A549 (cell line): ENCODE measurements around the gene UBAP2L. TPM values are rescaled to one million over a fixed set of nuclear protein-coding genes. Genes with fewer than 3 reads are reported as not detected.
"Not testable (repeated sequence)": the region's sequence is repeated elsewhere in the genome, so short reads cannot be mapped to it uniquely, and the experiment has no call there.

Experiments used
- ATAC-seq, 2 experiments: fragments of 200-7000 bp in 1 of 2; fragments of >200 bp in 1 of 2; cut with Nextera tagmentation in 1 of 2; cut with Tn5 transposase in 1 of 2; 3 replicates each; pipeline versions ENCODE4 v1.8.0 to v1.9.1; 2018 to 2020; ENCODE audit warnings: mild to moderate bottlenecking in 1 of 2, moderate library complexity in 1 of 2
- CTCF ChIA-PET: fragments of 300-600 bp; sonication (Branson Sonifier 250); formaldehyde crosslinking; extraction: SDS; loops from one replicate; lab custom pipeline; 2021; ENCODE audit warnings: antibody characterized with exemption, inconsistent platforms; lab: Yijun Ruan, JAX
- POLR2A ChIA-PET: fragments of 350-600 bp; formaldehyde crosslinking; extraction: SDS; loops from one replicate; lab custom pipeline; 2021; ENCODE audit warnings: antibody characterized with exemption, inconsistent platforms; lab: Yijun Ruan, JAX
- DNase-seq, 2 experiments: peaks; one replicate each; pipeline versions ENCODE4 v3.0.0 to v3.0.0-alpha.2; 2011 to 2016; ENCODE audit warnings: low read depth in 1 of 2, low spot score in 1 of 2
- FAIRE-seq: peaks from 2 replicates; lab custom pipeline; 2011; peaks lifted over from hg19 to GRCh38; lab: Jason Lieb, UNC
- H3K27ac ChIP-seq, 2 experiments: fragments of >200 bp; sonication (Bioruptor Twin); formaldehyde crosslinking; 3 replicates each; pipeline ENCODE4 v1.5.1; 2016 to 2017
- H3K4me1 ChIP-seq: fragments of >200 bp; sonication (Bioruptor Twin); formaldehyde crosslinking; 3 replicates; pipeline ENCODE4 v1.6.1; 2016
- H3K4me2 ChIP-seq: fragments of >200 bp; sonication (Bioruptor Twin); formaldehyde crosslinking; 3 replicates; pipeline ENCODE4 v1.6.1; 2016
- H3K4me3 ChIP-seq: fragments of >200 bp; sonication (Bioruptor Twin); formaldehyde crosslinking; 3 replicates; pipeline ENCODE4 v1.5.1; 2016
- H3K9me3 ChIP-seq: fragments of >200 bp; sonication (Bioruptor Twin); formaldehyde crosslinking; 3 replicates; pipeline ENCODE4 v1.6.1; 2016
- CHD4 ChIP-seq: fragments of 200-600 bp; sonication (generic); IDR thresholded peaks from 2 replicates; pipeline ENCODE4 v1.6.1; 2016; ENCODE audit warnings: antibody characterized with exemption, mild to moderate bottlenecking, borderline replicate concordance
- EHF ChIP-seq: fragments of 250-450 bp; sonication (Bioruptor Pico); IDR thresholded peaks from 2 replicates; pipeline ENCODE4 v1.5.0; 2020; ENCODE audit warnings: mild to moderate bottlenecking
- EP300 ChIP-seq, 2 experiments: fragments of >200 bp; sonication (Bioruptor Twin); formaldehyde crosslinking; IDR thresholded peaks; 2 replicates in 1 of 2; 3 replicates in 1 of 2; pipeline ENCODE4 v1.6.1; 2016 to 2017
- FOSL2 ChIP-seq, 2 experiments: fragments of 450-650 bp in 1 of 2; fragments of >200 bp in 1 of 2; sonication (Bioruptor Twin) in 1 of 2; formaldehyde crosslinking; IDR thresholded peaks; 2 replicates each; pipeline versions ENCODE4 v1.5.0 to v1.6.1; 2016 to 2020; ENCODE audit warnings: mild to moderate bottlenecking in 1 of 2, moderate library complexity in 1 of 2
- FOXS1 ChIP-seq: fragments of 250-450 bp; sonication (Bioruptor Pico); IDR thresholded peaks from 2 replicates; pipeline ENCODE4 v1.5.0; 2020; ENCODE audit warnings: mild to moderate bottlenecking, moderate library complexity
- GATA3 ChIP-seq: IDR thresholded peaks from 2 replicates; pipeline ENCODE4 v1.6.1; 2012; ENCODE audit warnings: borderline replicate concordance
- HDAC2 ChIP-seq: fragments of 200-600 bp; sonication (generic); IDR thresholded peaks from 2 replicates; pipeline ENCODE4 v1.6.1; 2016
- HOXB5 ChIP-seq: fragments of 250-450 bp; sonication (Bioruptor Pico); IDR thresholded peaks from 2 replicates; pipeline ENCODE4 v1.5.0; 2020; ENCODE audit warnings: mild to moderate bottlenecking, moderate library complexity
- JUN ChIP-seq, 2 experiments: fragments of >200 bp; sonication (Bioruptor Twin); formaldehyde crosslinking; IDR thresholded peaks; 2 replicates in 1 of 2; 3 replicates in 1 of 2; pipeline ENCODE4 v1.6.1; 2016 to 2017
- JUNB ChIP-seq: fragments of >200 bp; sonication (Bioruptor Twin); formaldehyde crosslinking; IDR thresholded peaks from 2 replicates; pipeline ENCODE4 v1.6.1; 2016
- KDM1A ChIP-seq: fragments of 200-600 bp; sonication (generic); IDR thresholded peaks from 2 replicates; pipeline ENCODE4 v1.6.1; 2016; ENCODE audit warnings: low read depth, mild to moderate bottlenecking
- KDM5A ChIP-seq: fragments of 200-600 bp; sonication (generic); IDR thresholded peaks from 2 replicates; pipeline ENCODE4 v1.6.1; 2016; ENCODE audit warnings: antibody characterized with exemption, mild to moderate bottlenecking
- NR3C1 ChIP-seq: fragments of >200 bp; sonication (Bioruptor Twin); formaldehyde crosslinking; IDR thresholded peaks from 3 replicates; pipeline ENCODE4 v1.6.1; 2017
- PHF8 ChIP-seq: fragments of 200-600 bp; sonication (generic); IDR thresholded peaks from 2 replicates; pipeline ENCODE4 v1.6.1; 2016; ENCODE audit warnings: low read depth, mild to moderate bottlenecking, antibody characterized with exemption, moderate library complexity, borderline replicate concordance
- RAD21 ChIP-seq, 2 experiments: fragments of >200 bp in 1 of 2; sonication (Bioruptor Twin) in 1 of 2; formaldehyde crosslinking in 1 of 2; IDR thresholded peaks in 1 of 2; conservative IDR thresholded peaks in 1 of 2; 2 replicates in 1 of 2; 3 replicates in 1 of 2; pipeline ENCODE4 v1.6.1; 2012 to 2018; ENCODE audit warnings: inconsistent platforms in 1 of 2
- RARB ChIP-seq: fragments of 250-450 bp; sonication (Bioruptor Pico); IDR thresholded peaks from 2 replicates; pipeline ENCODE4 v1.8.0; 2021; ENCODE audit warnings: mild to moderate bottlenecking, moderate library complexity
- RCOR1 ChIP-seq: fragments of 150-350 bp; IDR thresholded peaks from 2 replicates; pipeline ENCODE4 v1.6.1; 2014; ENCODE audit warnings: antibody characterized with exemption, low read length, low read depth
- SMC3 ChIP-seq: fragments of >200 bp; sonication (Bioruptor Twin); formaldehyde crosslinking; IDR thresholded peaks from 3 replicates; pipeline ENCODE4 v1.6.1; 2018; ENCODE audit warnings: inconsistent platforms
- TFCP2L1 ChIP-seq: fragments of 250-450 bp; sonication (Bioruptor Pico); IDR thresholded peaks from 2 replicates; pipeline ENCODE4 v1.5.0; 2021; ENCODE audit warnings: mild to moderate bottlenecking
- ZSCAN20 ChIP-seq: fragments of 250-450 bp; sonication (Bioruptor Pico); IDR thresholded peaks from 2 replicates; pipeline ENCODE4 v1.8.0; 2022; ENCODE audit warnings: mild to moderate bottlenecking, moderate library complexity
- WGBS: methylation state at CpG from one replicate; pipeline ENCODE4 v1.1.6; 2017; ENCODE audit errors: missing lambda C conversion rate; 5-methylcytosine and 5-hydroxymethylcytosine counted together
- polyA plus RNA-seq, 4 experiments: library from polyadenylated mRNA; depleted of rRNA in 3 of 4; stranded (reverse); fragments of >200 nt; fragmentation: RNase III in 1 of 4; extraction: RNeasy Plus Mini Kit Qiagen cat#74134 plus additional on column Dnase treatment in 1 of 4; gene quantifications; 2 replicates in 3 of 4; 3 replicates in 1 of 4; pipeline ENCODE4 v1.2.3, GENCODE V29; 2011 to 2017
- TF ChIP-seq, protein P1 (sequence below): fragments of 200-600 bp; sonication (generic); IDR thresholded peaks from 2 replicates; pipeline ENCODE4 v1.6.1; 2016; ENCODE audit warnings: antibody characterized with exemption, mild to moderate bottlenecking, moderate library complexity
- TF ChIP-seq, protein P2 (sequence below): fragments of 150-350 bp; IDR thresholded peaks from 2 replicates; pipeline ENCODE4 v1.6.1; 2014; ENCODE audit warnings: low read depth, mild to moderate bottlenecking, low read length
- TF ChIP-seq, protein P3 (sequence below): fragments of 250-450 bp; sonication (Bioruptor Pico); IDR thresholded peaks from 2 replicates; pipeline ENCODE4 v1.5.0; 2020; ENCODE audit warnings: low read depth, mild to moderate bottlenecking, moderate library complexity
- TF ChIP-seq, protein P4 (sequence below): fragments of >200 bp; sonication (Bioruptor Twin); formaldehyde crosslinking; IDR thresholded peaks from 3 replicates; pipeline ENCODE4 v1.5.1; 2016

The UBAP2L gene
- polyA plus RNA-seq, 2 of the 4 experiments (the other 2 are of a cell fraction) = 169 TPM

DNA sequence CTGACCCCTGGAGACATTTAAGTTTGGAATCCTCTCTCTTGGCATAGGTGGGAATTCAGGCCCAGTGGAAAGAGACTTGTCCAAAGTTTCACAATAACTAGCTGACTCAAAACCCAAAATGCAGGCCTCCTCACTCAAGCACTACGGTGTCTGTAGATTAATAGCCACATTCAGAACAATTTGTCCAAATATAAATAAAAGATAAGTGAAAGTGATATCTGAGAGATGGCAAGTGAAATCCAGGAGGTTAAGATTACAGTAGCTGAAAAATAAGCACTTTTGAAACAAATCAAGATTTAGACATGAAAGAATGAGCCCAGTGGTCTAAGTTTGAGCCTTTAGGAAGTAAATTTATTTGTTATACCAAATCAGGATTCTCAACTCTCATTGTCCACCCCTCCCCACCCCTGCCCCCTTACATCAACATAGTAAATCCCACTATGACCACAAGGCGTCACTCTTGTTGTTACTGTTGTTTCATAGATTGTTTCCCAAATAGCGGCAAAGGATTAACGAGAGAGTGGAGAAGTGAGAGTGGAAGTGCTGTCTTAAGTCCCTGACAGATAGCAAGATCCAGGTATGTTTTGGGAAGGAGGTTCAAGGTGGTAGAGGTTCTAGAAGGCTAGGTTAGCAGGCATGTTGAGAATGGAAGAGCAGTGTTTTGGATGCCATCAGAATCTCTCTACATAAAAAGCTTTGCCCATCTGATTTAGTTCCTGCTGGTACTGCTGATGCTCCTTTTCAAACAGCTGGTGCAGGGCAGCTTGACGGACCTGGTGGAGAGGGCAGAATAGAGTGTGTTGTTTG lies 21.8 kb upstream of the UBAP2L start:
- 6% methylated on average over 5 of the region's 5 CpGs for WGBS

DNA sequence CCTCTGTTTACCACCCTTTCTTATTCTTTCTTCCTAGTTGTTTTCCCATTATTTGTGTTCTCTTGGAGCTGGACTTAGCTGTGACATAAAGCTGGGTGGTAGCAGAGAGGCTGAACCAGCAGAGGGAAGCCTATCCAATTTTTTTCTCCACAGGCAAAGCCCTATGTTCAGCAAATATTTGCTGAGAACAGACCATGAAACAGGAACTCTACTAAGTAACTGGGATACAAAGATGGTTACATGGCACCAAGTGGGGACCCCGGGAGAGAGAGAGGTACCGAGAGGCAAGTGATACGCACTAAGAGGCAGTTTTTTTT lies 21.2 kb upstream of the UBAP2L start:
- DNase-seq = no peak
- 83% methylated on average over 3 of the region's 3 CpGs for WGBS
- Histone ChIP-seq H3K9me3 (no peaks in the 10 kb centered on the region), H3K27ac (no peak overlapping the region), H3K4me2 (peak overlapping the region; percentile 66)
- no peak for FAIRE-seq
- CTCF ChIA-PET = interaction anchor here (0.6 to 4.5 kb wide), 31 partner anchors 8 to 274 kb away, joined by 3 to 39 read pairs (median 5); partner anchors contain the start of gene HAX1
- ATAC-seq = peak; percentile 73 to 80
- TF ChIP-seq ZSCAN20 = no peak
- no peak for TF ChIP-seq EP300 (IDR thresholded peaks at IDR 0.05)
- TF ChIP-seq GATA3 = no peak
- TF ChIP-seq, protein P1, sequence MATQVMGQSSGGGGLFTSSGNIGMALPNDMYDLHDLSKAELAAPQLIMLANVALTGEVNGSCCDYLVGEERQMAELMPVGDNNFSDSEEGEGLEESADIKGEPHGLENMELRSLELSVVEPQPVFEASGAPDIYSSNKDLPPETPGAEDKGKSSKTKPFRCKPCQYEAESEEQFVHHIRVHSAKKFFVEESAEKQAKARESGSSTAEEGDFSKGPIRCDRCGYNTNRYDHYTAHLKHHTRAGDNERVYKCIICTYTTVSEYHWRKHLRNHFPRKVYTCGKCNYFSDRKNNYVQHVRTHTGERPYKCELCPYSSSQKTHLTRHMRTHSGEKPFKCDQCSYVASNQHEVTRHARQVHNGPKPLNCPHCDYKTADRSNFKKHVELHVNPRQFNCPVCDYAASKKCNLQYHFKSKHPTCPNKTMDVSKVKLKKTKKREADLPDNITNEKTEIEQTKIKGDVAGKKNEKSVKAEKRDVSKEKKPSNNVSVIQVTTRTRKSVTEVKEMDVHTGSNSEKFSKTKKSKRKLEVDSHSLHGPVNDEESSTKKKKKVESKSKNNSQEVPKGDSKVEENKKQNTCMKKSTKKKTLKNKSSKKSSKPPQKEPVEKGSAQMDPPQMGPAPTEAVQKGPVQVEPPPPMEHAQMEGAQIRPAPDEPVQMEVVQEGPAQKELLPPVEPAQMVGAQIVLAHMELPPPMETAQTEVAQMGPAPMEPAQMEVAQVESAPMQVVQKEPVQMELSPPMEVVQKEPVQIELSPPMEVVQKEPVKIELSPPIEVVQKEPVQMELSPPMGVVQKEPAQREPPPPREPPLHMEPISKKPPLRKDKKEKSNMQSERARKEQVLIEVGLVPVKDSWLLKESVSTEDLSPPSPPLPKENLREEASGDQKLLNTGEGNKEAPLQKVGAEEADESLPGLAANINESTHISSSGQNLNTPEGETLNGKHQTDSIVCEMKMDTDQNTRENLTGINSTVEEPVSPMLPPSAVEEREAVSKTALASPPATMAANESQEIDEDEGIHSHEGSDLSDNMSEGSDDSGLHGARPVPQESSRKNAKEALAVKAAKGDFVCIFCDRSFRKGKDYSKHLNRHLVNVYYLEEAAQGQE = no peak
- TF ChIP-seq HDAC2 = no peak
- TF ChIP-seq TFCP2L1 (CRISPR knock-in tag) = no peak
- no peak for TF ChIP-seq KDM1A
- TF ChIP-seq PHF8 = no peak
- TF ChIP-seq, protein P2, sequence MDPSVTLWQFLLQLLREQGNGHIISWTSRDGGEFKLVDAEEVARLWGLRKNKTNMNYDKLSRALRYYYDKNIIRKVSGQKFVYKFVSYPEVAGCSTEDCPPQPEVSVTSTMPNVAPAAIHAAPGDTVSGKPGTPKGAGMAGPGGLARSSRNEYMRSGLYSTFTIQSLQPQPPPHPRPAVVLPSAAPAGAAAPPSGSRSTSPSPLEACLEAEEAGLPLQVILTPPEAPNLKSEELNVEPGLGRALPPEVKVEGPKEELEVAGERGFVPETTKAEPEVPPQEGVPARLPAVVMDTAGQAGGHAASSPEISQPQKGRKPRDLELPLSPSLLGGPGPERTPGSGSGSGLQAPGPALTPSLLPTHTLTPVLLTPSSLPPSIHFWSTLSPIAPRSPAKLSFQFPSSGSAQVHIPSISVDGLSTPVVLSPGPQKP = no peak
- no peak for TF ChIP-seq CHD4
- TF ChIP-seq JUNB = no peak
- TF ChIP-seq FOSL2 (IDR thresholded peaks at IDR 0.05) = no peak
- TF ChIP-seq FOSL2 (CRISPR knock-in tag; IDR thresholded peaks at IDR 0.05) = no peak
- TF ChIP-seq NR3C1 = no peak
- TF ChIP-seq, protein P3, sequence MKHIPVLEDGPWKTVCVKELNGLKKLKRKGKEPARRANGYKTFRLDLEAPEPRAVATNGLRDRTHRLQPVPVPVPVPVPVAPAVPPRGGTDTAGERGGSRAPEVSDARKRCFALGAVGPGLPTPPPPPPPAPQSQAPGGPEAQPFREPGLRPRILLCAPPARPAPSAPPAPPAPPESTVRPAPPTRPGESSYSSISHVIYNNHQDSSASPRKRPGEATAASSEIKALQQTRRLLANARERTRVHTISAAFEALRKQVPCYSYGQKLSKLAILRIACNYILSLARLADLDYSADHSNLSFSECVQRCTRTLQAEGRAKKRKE = no peak
- no peak for TF ChIP-seq HOXB5 (CRISPR knock-in tag)
- TF ChIP-seq JUN (IDR thresholded peaks at IDR 0.05) = no peak
- no peak for TF ChIP-seq RARB
- TF ChIP-seq FOXS1 = no peak
- no peak for TF ChIP-seq KDM5A
- no peak for TF ChIP-seq EHF (CRISPR knock-in tag)
- TF ChIP-seq, all 56 proteins: peak for 0
- Histone ChIP-seq H3K4me3 (no peak overlapping the region), H3K4me1 (peaks cover 8% of the 10 kb centered on the region; the same call in 2 of the 3 replicates)
- POLR2A ChIA-PET = no interaction called here

More for the DNA sequence above, 21.8 kb upstream of the UBAP2L start:
- FAIRE-seq = no peak
- CTCF ChIA-PET = interaction anchor here (0.6 to 4.5 kb wide), 36 partner anchors 9 to 274 kb away, joined by 3 to 39 read pairs (median 4); partner anchors contain the start of gene HAX1
- Histone ChIP-seq H3K4me2 (peak overlapping the region; percentile 66), H3K9me3 (no peaks in the 10 kb centered on the region), H3K4me3 (no peak overlapping the region), H3K27ac (no peak overlapping the region), H3K4me1 (peaks cover 8% of the 10 kb centered on the region; the same call in 2 of the 3 replicates)
- peak; percentile 73 to 82 for DNase-seq
- peak; percentile 63 to 71 for TF ChIP-seq RAD21 (conservative IDR thresholded peaks at IDR 0.05 in 1 of 2, IDR thresholded peaks at IDR 0.05 in 1 of 2)
- TF ChIP-seq, protein P4, sequence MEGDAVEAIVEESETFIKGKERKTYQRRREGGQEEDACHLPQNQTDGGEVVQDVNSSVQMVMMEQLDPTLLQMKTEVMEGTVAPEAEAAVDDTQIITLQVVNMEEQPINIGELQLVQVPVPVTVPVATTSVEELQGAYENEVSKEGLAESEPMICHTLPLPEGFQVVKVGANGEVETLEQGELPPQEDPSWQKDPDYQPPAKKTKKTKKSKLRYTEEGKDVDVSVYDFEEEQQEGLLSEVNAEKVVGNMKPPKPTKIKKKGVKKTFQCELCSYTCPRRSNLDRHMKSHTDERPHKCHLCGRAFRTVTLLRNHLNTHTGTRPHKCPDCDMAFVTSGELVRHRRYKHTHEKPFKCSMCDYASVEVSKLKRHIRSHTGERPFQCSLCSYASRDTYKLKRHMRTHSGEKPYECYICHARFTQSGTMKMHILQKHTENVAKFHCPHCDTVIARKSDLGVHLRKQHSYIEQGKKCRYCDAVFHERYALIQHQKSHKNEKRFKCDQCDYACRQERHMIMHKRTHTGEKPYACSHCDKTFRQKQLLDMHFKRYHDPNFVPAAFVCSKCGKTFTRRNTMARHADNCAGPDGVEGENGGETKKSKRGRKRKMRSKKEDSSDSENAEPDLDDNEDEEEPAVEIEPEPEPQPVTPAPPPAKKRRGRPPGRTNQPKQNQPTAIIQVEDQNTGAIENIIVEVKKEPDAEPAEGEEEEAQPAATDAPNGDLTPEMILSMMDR = peak; percentile 70
- TF ChIP-seq KDM1A = no peak
- TF ChIP-seq SMC3 = peak; percentile 72
- TF ChIP-seq RCOR1 = no peak
- peak; percentile 84 to 85 for ATAC-seq
- POLR2A ChIA-PET = no interaction called here

DNA sequence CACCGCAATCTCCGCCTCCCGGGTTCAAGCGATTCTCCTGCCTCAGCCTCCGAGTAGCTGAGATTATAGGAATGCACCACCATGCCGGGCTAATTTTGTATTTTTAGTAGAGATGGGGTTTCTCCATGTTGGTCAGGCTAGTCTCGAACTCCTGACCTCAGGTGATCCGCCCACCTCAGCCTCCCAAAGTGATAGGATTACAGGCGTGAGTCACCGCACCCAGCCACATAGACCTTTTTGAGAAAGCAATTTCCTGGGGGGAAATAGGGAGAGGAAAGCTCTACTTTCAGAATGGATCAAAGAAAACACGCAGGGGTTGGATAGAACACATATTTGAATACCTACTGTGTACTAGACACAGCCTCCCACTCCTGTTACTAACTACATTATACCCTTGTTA lies 15.0 kb upstream of the UBAP2L start:
- H3K4me2 ChIP-seq, H3K4me1 ChIP-seq, FAIRE-seq, H3K4me3 ChIP-seq, DNase-seq, H3K9me3 ChIP-seq, H3K27ac ChIP-seq, ATAC-seq: not testable (repeated sequence)
- WGBS = 94% methylated on average over 11 of the region's 11 CpGs
- ChIA-PET POLR2A (interaction anchor here (1.5 kb wide), 1 partner anchor 14 kb away, joined by 4 read pairs; a partner anchor contains a TSS), CTCF (interaction anchor here (0.7 kb wide), 1 partner anchor 129 kb away, joined by 3 read pairs; no protein-coding TSS in a partner anchor)
